Adipocyte (in vitro differentiated cells): ENCODE data around the gene ORM1.
"Not testable (repeated sequence)": the region's sequence is repeated elsewhere in the genome, so short reads cannot be mapped to it uniquely, and the experiment has no call there.

ENCODE experiments used
- DNase-seq: peaks from one replicate; pipeline ENCODE4 v3.0.0-alpha.2; 2015; ENCODE audit warnings: low read depth
- H3K27me3 ChIP-seq: replicated peaks from 2 replicates; pipeline ENCODE4 v1.7.0; 2013; ENCODE audit warnings: mild to moderate bottlenecking, low read length, moderate library complexity; ENCODE audit not compliant: control insufficient read depth, insufficient read depth
- H3K36me3 ChIP-seq: 2 replicates; pipeline ENCODE4 v1.7.0; 2013; ENCODE audit warnings: low read length, mild to moderate bottlenecking, moderate library complexity; ENCODE audit not compliant: control insufficient read depth, insufficient read depth, severe bottlenecking
- H3K4me1 ChIP-seq: 2 replicates; pipeline ENCODE4 v1.7.0; 2013; ENCODE audit warnings: mild to moderate bottlenecking, low read length, moderate library complexity; ENCODE audit not compliant: control insufficient read depth, insufficient read depth
- H3K4me3 ChIP-seq: 2 replicates; pipeline ENCODE4 v1.7.0; 2013; ENCODE audit warnings: mild to moderate bottlenecking, low read length, moderate library complexity
- H3K9ac ChIP-seq: 2 replicates; pipeline ENCODE4 v1.7.0; 2013; ENCODE audit warnings: mild to moderate bottlenecking, low read length, moderate library complexity
- H3K9me3 ChIP-seq: 2 replicates; pipeline ENCODE4 v1.7.0; 2013; ENCODE audit warnings: mild to moderate bottlenecking, low read length, moderate library complexity; ENCODE audit not compliant: control insufficient read depth

The ORM1 gene

GRCh38 chr9:114332474-114333040 lies 9.7 kb downstream of the ORM1 start:
- not testable (repeated sequence) for H3K9ac ChIP-seq
- H3K4me1 ChIP-seq, result peaks cover 14% of the 10 kb centered on the region

GRCh38 chr9:114333718-114334117 lies 10.8 kb downstream of the ORM1 start:
- DNase-seq, H3K9ac ChIP-seq, H3K9me3 ChIP-seq, H3K27me3 ChIP-seq, H3K4me3 ChIP-seq: not testable (repeated sequence)
- H3K4me1 ChIP-seq, result peaks cover 11% of the 10 kb centered on the region
- peaks cover 42% of the 10 kb centered on the region for H3K36me3 ChIP-seq

More at GRCh38 chr9:114332474-114333040, 9.7 kb downstream of the ORM1 start:
- not testable (repeated sequence) for H3K4me3 ChIP-seq, H3K9me3 ChIP-seq, DNase-seq, H3K27me3 ChIP-seq
- H3K36me3 ChIP-seq, result peaks cover 31% of the 10 kb centered on the region

- DNase-seq, result no peak
- H3K4me3 ChIP-seq, result no peak overlapping the region
- H3K9me3 ChIP-seq, result no peaks in the 10 kb centered on the region
- H3K36me3 ChIP-seq, result peaks cover 50% of the 10 kb centered on the region
- H3K9ac ChIP-seq, result no peak overlapping the region
- no peaks in the 10 kb centered on the region for H3K27me3 ChIP-seq
- peaks cover 10% of the 10 kb centered on the region for H3K4me1 ChIP-seq
These were observed 11.6 kb downstream of the ORM1 start for GRCh38 chr9:114334490-114334889.

- no peak overlapping the region for H3K4me3 ChIP-seq
- peaks cover 63% of the 10 kb centered on the region for H3K36me3 ChIP-seq
- H3K27me3 ChIP-seq, result no peaks in the 10 kb centered on the region
- H3K4me1 ChIP-seq, result peaks cover 10% of the 10 kb centered on the region
- H3K9ac ChIP-seq, result no peak overlapping the region
- DNase-seq, result no peak
- no peaks in the 10 kb centered on the region for H3K9me3 ChIP-seq
These were observed 12.8 kb downstream of the ORM1 start for GRCh38 chr9:114335745-114336144.

- Histone ChIP-seq H3K9ac (no peak overlapping the region), H3K27me3 (no peaks in the 10 kb centered on the region), H3K4me3 (no peak overlapping the region), H3K9me3 (no peaks in the 10 kb centered on the region), H3K36me3 (peaks cover 67% of the 10 kb centered on the region), H3K4me1 (peaks cover 10% of the 10 kb centered on the region)
- DNase-seq, result no peak
These were observed 13.3 kb downstream of the ORM1 start for GRCh38 chr9:114336157-114336556.

- no peak for DNase-seq
- no peaks in the 10 kb centered on the region for H3K9me3 ChIP-seq
- H3K36me3 ChIP-seq, result peaks cover 74% of the 10 kb centered on the region
- H3K4me3 ChIP-seq, result no peak overlapping the region
- peaks cover 10% of the 10 kb centered on the region for H3K4me1 ChIP-seq
- H3K9ac ChIP-seq, result no peak overlapping the region
- H3K27me3 ChIP-seq, result no peaks in the 10 kb centered on the region
These were observed 13.9 kb downstream of the ORM1 start for GRCh38 chr9:114336699-114337395.

- no peaks in the 10 kb centered on the region for H3K9me3 ChIP-seq
- H3K4me3 ChIP-seq, result no peak overlapping the region
- H3K9ac ChIP-seq, result no peak overlapping the region
- DNase-seq, result no peak
- no peaks in the 10 kb centered on the region for H3K27me3 ChIP-seq
- peaks cover 86% of the 10 kb centered on the region for H3K36me3 ChIP-seq
- peaks cover 10% of the 10 kb centered on the region for H3K4me1 ChIP-seq
These were observed 15.3 kb downstream of the ORM1 start for GRCh38 chr9:114338187-114338586.

GRCh38 chr9:114339130-114339908 lies 16.4 kb downstream of the ORM1 start:
- H3K9me3 ChIP-seq, result no peaks in the 10 kb centered on the region
- peak; percentile 66 for DNase-seq
- H3K27me3 ChIP-seq, result no peaks in the 10 kb centered on the region
- H3K4me1 ChIP-seq, result peaks cover 10% of the 10 kb centered on the region
- H3K36me3 ChIP-seq, result peaks cover 95% of the 10 kb centered on the region
- H3K9ac ChIP-seq, result no peak overlapping the region
- H3K4me3 ChIP-seq, result no peak overlapping the region

- no peaks in the 10 kb centered on the region for H3K27me3 ChIP-seq
- H3K9ac ChIP-seq, result no peak overlapping the region
- H3K4me3 ChIP-seq, result no peak overlapping the region
- no peaks in the 10 kb centered on the region for H3K9me3 ChIP-seq
- DNase-seq, result no peak
- H3K4me1 ChIP-seq, result peaks cover 4% of the 10 kb centered on the region
- peaks cover 96% of the 10 kb centered on the region for H3K36me3 ChIP-seq
These were observed 18.4 kb downstream of the ORM1 start for GRCh38 chr9:114341152-114341830.

GRCh38 chr9:114341991-114342390 lies 19.1 kb downstream of the ORM1 start:
- H3K36me3 ChIP-seq, result peaks cover 97% of the 10 kb centered on the region
- no peaks in the 10 kb centered on the region for H3K9me3 ChIP-seq
- DNase-seq, result no peak
- H3K27me3 ChIP-seq, result no peaks in the 10 kb centered on the region
- H3K4me1 ChIP-seq, result peaks cover 4% of the 10 kb centered on the region
- H3K4me3 ChIP-seq, result no peak overlapping the region
- no peak overlapping the region for H3K9ac ChIP-seq
